Testis (tissue), 3 donors: ENCODE measurements around the gene IQCH. TPM values are rescaled to one million over a fixed set of nuclear protein-coding genes. Genes with fewer than 3 reads are reported as not detected.

Experiments used
- DNase-seq: peaks from one replicate; pipeline ENCODE4 v3.0.0-alpha.2; 2019
- H3K27ac ChIP-seq, 2 donors: fragments of 200-600 bp; sonication (generic); one replicate each; pipeline ENCODE4 v1.5.1; 2019
- H3K27me3 ChIP-seq: fragments of 200-600 bp; sonication (generic); one replicate; pipeline ENCODE4 v1.5.1; 2019
- H3K36me3 ChIP-seq: fragments of 200-600 bp; sonication (generic); one replicate; pipeline ENCODE4 v1.5.1; 2017; ENCODE audit warnings: low read depth; ENCODE audit errors: missing control alignments
- H3K4me1 ChIP-seq: fragments of 200-600 bp; sonication (generic); one replicate; pipeline ENCODE4 v1.5.1; 2019
- H3K4me3 ChIP-seq, 2 donors: fragments of 200-600 bp; sonication (generic); one replicate each; pipeline ENCODE4 v1.5.1; 2017 to 2019
- H3K9me3 ChIP-seq: fragments of 200-600 bp; sonication (generic); one replicate; pipeline ENCODE4 v1.5.1; 2017
- POLR2A ChIP-seq: fragments of 450-650 bp; IDR thresholded peaks from one replicate; pipeline ENCODE4 v1.6.1; 2017; ENCODE audit warnings: antibody characterized with exemption, mild to moderate bottlenecking, moderate library complexity
- WGBS, 2 donors: methylation state at CpG; one replicate each; pipeline ENCODE4 v1.1.5; 2018; 5-methylcytosine and 5-hydroxymethylcytosine counted together
- intact Hi-C: fragments of 100-400 bp; cut with DNase I; formaldehyde crosslinking; loops from one replicate; pipeline ENCODE4 v1.15.1; 2023; ENCODE audit warnings: low total_unique reads
- polyA plus RNA-seq: library from polyadenylated mRNA; stranded (reverse); fragments of 350-450 nt; fragmentation: Illumina TruSeq; extraction: RNeasy Lipid Tissue Mini Kit (QIAGEN cat#74804); gene quantifications from one replicate; pipeline ENCODE4 v1.2.3, GENCODE V29; 2014; ENCODE audit warnings: low read depth, low replicate concordance; ENCODE audit not compliant: insufficient read depth
- total RNA-seq, 2 donors: library from RNA; depleted of rRNA; stranded (reverse); fragments of >200 nt; gene quantifications; one replicate each; pipeline ENCODE4 v1.2.3, GENCODE V29; 2016
- TF ChIP-seq, protein P1 (sequence below), 3 experiments: fragments of 450-650 bp in 2 of 3; fragments of 200-600 bp in 1 of 3; sonication (generic) in 1 of 3; IDR thresholded peaks; one replicate each; pipeline ENCODE4 v1.5.1; 2016 to 2019; ENCODE audit warnings: antibody characterized with exemption in 3 of 3, mild to moderate bottlenecking in 2 of 3, moderate library complexity in 1 of 3

Gene IQCH
- total and polyA plus RNA-seq, 3 donors from 2014 or later = 23.5 to 42.2 (median 31.9) TPM

DNA sequence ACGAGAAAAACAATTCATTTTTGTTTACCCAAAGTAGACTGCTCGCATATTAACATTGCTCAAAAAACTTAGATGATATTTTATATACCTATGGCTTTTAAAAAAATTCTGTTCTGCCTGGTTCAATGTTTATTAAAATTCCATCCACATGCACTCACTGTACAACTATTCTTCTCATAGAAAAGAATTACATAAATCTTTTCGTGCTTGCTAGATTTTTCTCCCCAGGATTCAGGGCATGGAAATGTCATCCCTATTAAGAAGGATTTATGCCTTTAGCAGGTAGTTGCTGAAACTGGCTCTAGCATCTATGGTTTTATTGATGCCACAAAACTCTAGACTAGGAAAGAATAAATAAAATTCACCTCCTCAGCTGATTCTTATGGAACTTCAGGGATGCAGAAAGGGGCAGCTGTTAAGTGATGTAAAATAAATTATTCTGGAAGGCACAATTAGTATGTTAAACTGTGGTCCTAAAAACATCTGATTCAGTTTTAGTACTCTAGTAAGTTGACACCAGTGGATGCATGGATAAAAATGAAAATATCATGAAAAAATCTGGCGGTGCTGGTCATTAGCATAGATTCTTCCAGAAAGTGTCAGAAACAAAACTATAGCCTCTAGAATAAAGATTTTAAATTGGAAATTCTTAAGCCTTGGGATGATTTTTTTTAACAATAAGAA, 41.8 kb upstream of the IQCH start:
- H3K27me3 ChIP-seq = no peaks in the 10 kb centered on the region
- no peak overlapping the region for H3K27ac ChIP-seq
- intact Hi-C loops = no loop called here
- H3K9me3 ChIP-seq = no peaks in the 10 kb centered on the region
- no peak for TF ChIP-seq POLR2A
- TF ChIP-seq, protein P1, sequence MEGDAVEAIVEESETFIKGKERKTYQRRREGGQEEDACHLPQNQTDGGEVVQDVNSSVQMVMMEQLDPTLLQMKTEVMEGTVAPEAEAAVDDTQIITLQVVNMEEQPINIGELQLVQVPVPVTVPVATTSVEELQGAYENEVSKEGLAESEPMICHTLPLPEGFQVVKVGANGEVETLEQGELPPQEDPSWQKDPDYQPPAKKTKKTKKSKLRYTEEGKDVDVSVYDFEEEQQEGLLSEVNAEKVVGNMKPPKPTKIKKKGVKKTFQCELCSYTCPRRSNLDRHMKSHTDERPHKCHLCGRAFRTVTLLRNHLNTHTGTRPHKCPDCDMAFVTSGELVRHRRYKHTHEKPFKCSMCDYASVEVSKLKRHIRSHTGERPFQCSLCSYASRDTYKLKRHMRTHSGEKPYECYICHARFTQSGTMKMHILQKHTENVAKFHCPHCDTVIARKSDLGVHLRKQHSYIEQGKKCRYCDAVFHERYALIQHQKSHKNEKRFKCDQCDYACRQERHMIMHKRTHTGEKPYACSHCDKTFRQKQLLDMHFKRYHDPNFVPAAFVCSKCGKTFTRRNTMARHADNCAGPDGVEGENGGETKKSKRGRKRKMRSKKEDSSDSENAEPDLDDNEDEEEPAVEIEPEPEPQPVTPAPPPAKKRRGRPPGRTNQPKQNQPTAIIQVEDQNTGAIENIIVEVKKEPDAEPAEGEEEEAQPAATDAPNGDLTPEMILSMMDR (IDR thresholded peaks at IDR 0.05) = no peak
- H3K4me1 ChIP-seq = no peaks in the 10 kb centered on the region
- DNase-seq = no peak
- H3K4me3 ChIP-seq = no peak overlapping the region
- 93% methylated on average over 4 of the region's 4 CpGs for WGBS, 2 donors
- H3K36me3 ChIP-seq = no peaks in the 10 kb centered on the region

DNA sequence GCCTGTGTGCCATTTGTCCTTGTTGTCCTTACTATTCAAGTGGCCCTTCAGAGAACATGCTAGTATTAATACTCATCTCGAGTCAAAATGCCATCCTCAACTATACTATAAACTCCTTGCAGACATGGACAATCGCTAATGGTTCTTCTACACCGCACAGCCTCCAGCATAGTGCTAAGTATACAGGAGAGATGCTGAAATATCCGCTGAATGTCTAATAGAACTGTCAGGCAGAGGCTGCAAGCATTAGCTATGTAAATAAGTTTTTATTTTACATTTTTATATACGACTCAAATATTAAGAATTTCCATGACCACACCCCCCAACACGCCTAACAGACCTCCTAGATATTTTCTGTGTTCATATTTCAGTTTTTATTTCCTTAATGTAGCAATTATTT, 39.5 kb upstream of the IQCH start:
- Histone ChIP-seq H3K4me1 (no peaks in the 10 kb centered on the region), H3K27ac (no peak overlapping the region), H3K9me3 (no peaks in the 10 kb centered on the region), H3K4me3 (no peak overlapping the region), H3K27me3 (no peaks in the 10 kb centered on the region), H3K36me3 (no peaks in the 10 kb centered on the region)
- WGBS, 2 donors = 90 to 91% methylated on average over 6 of the region's 6 CpGs
- DNase-seq = no peak
- no peak for TF ChIP-seq POLR2A
- TF ChIP-seq, protein P1 (IDR thresholded peaks at IDR 0.05) = no peak
- intact Hi-C loops = no loop called here

DNA sequence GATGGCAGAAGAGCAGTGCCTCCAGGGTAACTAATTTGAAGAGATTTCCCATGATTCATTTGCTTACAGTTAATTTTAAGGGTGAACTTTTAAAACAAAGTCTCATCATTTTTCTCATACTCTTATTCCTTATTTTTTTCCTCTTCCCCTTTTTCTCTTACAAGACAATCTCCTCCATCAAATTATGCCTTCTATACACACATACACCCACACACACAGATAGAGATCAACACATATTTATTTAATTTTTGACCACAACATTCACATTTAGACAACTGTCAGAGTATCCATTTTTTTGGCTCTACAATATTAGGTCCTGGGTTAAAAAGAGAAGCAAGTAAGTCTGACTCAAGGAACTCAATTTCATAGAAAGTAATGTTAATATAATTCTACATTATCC, 37.7 kb upstream of the IQCH start:
- Histone ChIP-seq H3K4me1 (no peaks in the 10 kb centered on the region), H3K27ac (no peak overlapping the region), H3K4me3 (no peak overlapping the region), H3K27me3 (no peaks in the 10 kb centered on the region), H3K9me3 (no peaks in the 10 kb centered on the region), H3K36me3 (no peaks in the 10 kb centered on the region)
- TF ChIP-seq POLR2A = no peak
- TF ChIP-seq, protein P1 (IDR thresholded peaks at IDR 0.05) = no peak
- intact Hi-C loops = no loop called here
- DNase-seq = no peak

DNA sequence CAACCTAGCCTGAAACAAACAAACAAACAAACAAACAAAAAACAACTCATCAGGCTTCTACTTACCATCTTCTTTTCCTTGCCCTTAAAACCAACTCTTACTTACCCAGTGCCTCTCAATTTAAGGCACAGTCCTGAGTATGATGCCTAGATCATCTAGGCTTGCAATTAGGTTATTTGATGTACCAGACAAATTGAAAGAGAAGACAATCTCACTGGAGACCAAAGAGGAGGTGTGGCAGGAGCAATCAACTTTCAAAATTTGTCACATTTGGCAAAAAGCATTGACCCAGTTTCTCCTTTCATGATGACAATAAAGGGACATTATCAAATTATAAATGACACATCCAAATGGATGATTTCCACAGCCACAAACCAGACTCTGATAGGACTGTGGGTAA, 36.2 kb upstream of the IQCH start:
- H3K27ac ChIP-seq = no peak overlapping the region
- no peaks in the 10 kb centered on the region for H3K9me3 ChIP-seq
- intact Hi-C loops = no loop called here
- TF ChIP-seq POLR2A = no peak
- TF ChIP-seq, protein P1 (IDR thresholded peaks at IDR 0.05) = no peak
- DNase-seq = no peak
- H3K4me1 ChIP-seq = no peaks in the 10 kb centered on the region
- H3K27me3 ChIP-seq = no peaks in the 10 kb centered on the region
- no peaks in the 10 kb centered on the region for H3K36me3 ChIP-seq
- H3K4me3 ChIP-seq = no peak overlapping the region

DNA sequence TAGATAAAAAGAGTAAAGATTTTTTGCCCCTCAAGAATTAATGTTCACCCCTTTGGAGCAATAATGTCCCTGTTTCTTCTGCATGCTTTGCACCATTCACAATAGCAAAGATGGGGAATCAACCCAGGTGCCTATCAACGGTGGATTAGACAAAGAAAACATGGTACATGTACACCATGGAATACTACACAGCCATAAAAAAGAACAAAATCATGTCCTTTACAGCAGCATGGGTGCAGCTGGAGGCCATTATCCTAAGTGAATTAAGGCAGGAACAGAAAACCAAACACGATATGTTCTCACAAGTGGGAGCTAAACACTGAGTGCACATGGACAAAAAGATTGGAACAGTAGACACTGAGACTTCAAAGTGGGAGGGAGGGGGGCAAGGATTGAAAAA, 35.3 kb upstream of the IQCH start:
- H3K9me3 ChIP-seq = no peaks in the 10 kb centered on the region
- H3K36me3 ChIP-seq = no peaks in the 10 kb centered on the region
- 96 to 98% methylated on average over 2 of the region's 2 CpGs for WGBS, 2 donors
- H3K4me3 ChIP-seq = no peak overlapping the region
- no peak for TF ChIP-seq POLR2A
- TF ChIP-seq, protein P1 (IDR thresholded peaks at IDR 0.05) = no peak
- intact Hi-C loops = no loop called here
- H3K27ac ChIP-seq = no peak overlapping the region
- H3K4me1 ChIP-seq = no peaks in the 10 kb centered on the region
- H3K27me3 ChIP-seq = no peaks in the 10 kb centered on the region
- no peak for DNase-seq
